Prostate gland (tissue), 2 donors: ENCODE results near the gene PPP2R2B.

Experiments used
- CTCF ChIP-seq, 4 experiments: fragments of 200-600 bp in 2 of 4; fragments of 450-650 bp in 2 of 4; sonication (generic) in 2 of 4; IDR thresholded peaks; 1 replicate in 3 of 4; 2 replicates in 1 of 4; pipeline ENCODE4 v1.5.1; 2016 to 2019; ENCODE audit warnings: antibody characterized with exemption in 4 of 4, mild to moderate bottlenecking in 2 of 4, moderate library complexity in 2 of 4
- POLR2A ChIP-seq: fragments of 450-650 bp; IDR thresholded peaks from one replicate; pipeline ENCODE4 v1.6.1; 2016; ENCODE audit warnings: antibody characterized with exemption, mild to moderate bottlenecking
- POLR2AphosphoS5 ChIP-seq: sonication (generic); formaldehyde crosslinking; IDR thresholded peaks from one replicate; pipeline ENCODE4 v1.6.1; 2017; ENCODE audit warnings: antibody characterized with exemption

- TF ChIP-seq POLR2A (no peak), POLR2AphosphoS5 (no peak), CTCF (IDR thresholded peaks at IDR 0.05) (no peak)
Measured at GRCh38 chr5:146758076-146758475, 120.5 kb downstream of the PPP2R2B start.
